Mesenchymal stem cell (in vitro differentiated cells and primary cell): ENCODE measurements around the gene PPP1R2C.

Experiments
- DNase-seq: peaks from one replicate; pipeline ENCODE4 v3.0.0-alpha.2; 2013
- H2AFZ ChIP-seq: one replicate; pipeline ENCODE4 v1.6.1; 2013; ENCODE audit warnings: low read depth, mild to moderate bottlenecking, control low read depth, inconsistent platforms, low read length, moderate library complexity
- H2AK5ac ChIP-seq: 2 replicates; pipeline ENCODE4 v1.6.1; 2013; ENCODE audit warnings: low read length, moderate library complexity, mild to moderate bottlenecking, inconsistent platforms; ENCODE audit not compliant: severe bottlenecking
- H2BK120ac ChIP-seq: one replicate; pipeline ENCODE4 v1.6.1; 2013; ENCODE audit warnings: low read depth, mild to moderate bottlenecking, inconsistent platforms, low read length, moderate library complexity
- H2BK12ac ChIP-seq, 2 experiments: one replicate each; pipeline ENCODE4 v1.6.1; 2013; ENCODE audit warnings: inconsistent platforms in 2 of 2, low read length in 2 of 2, mild to moderate bottlenecking in 2 of 2, moderate library complexity in 2 of 2, control low read depth in 1 of 2
- H2BK15ac ChIP-seq: one replicate; pipeline ENCODE4 v1.6.1; 2013; ENCODE audit warnings: mild to moderate bottlenecking, low read depth, inconsistent platforms; ENCODE audit not compliant: poor library complexity, severe bottlenecking
- H2BK5ac ChIP-seq: 2 replicates; pipeline ENCODE4 v1.6.1; 2013; ENCODE audit warnings: low read depth, mild to moderate bottlenecking, low read length, control low read depth, inconsistent platforms; ENCODE audit not compliant: poor library complexity, severe bottlenecking
- H3K14ac ChIP-seq, 2 experiments: one replicate each; pipeline ENCODE4 v1.6.1; 2013; ENCODE audit warnings: inconsistent platforms in 2 of 2, low read length in 2 of 2, control low read depth in 1 of 2, mild to moderate bottlenecking in 1 of 2, moderate library complexity in 1 of 2
- H3K18ac ChIP-seq, 2 experiments: one replicate each; pipeline ENCODE4 v1.6.1; 2013; ENCODE audit warnings: inconsistent platforms in 2 of 2, low read length in 2 of 2, control low read depth in 1 of 2, low read depth in 1 of 2, mild to moderate bottlenecking in 1 of 2
- H3K23ac ChIP-seq, 2 experiments: one replicate each; pipeline ENCODE4 v1.6.1; 2013; ENCODE audit warnings: inconsistent platforms in 2 of 2, low read length in 2 of 2, mild to moderate bottlenecking in 2 of 2, moderate library complexity in 2 of 2, control low read depth in 1 of 2
- H3K27ac ChIP-seq: 2 replicates; pipeline ENCODE4 v1.5.1; 2013; ENCODE audit warnings: mild to moderate bottlenecking, moderate library complexity, low read length, control low read depth, inconsistent platforms; ENCODE audit not compliant: poor library complexity, severe bottlenecking
- H3K27me3 ChIP-seq, 2 experiments: 2 replicates each; pipeline versions ENCODE4 v1.6.1 to v1.7.0; 2013; ENCODE audit warnings: low read length in 2 of 2, mild to moderate bottlenecking in 2 of 2, moderate library complexity in 2 of 2, control low read depth in 1 of 2, inconsistent platforms in 1 of 2; ENCODE audit not compliant: control insufficient read depth in 1 of 2, insufficient read depth in 1 of 2
- H3K36me3 ChIP-seq, 2 experiments: 2 replicates each; pipeline versions ENCODE4 v1.6.1 to v1.7.0; 2013; ENCODE audit warnings: low read length in 2 of 2, control low read depth in 1 of 2, inconsistent platforms in 1 of 2, low read depth in 1 of 2, mild to moderate bottlenecking in 1 of 2; ENCODE audit not compliant: insufficient read depth in 2 of 2, control insufficient read depth in 1 of 2
- H3K4ac ChIP-seq, 2 experiments: one replicate each; pipeline ENCODE4 v1.6.1; 2013; ENCODE audit warnings: inconsistent platforms in 2 of 2, low read length in 2 of 2, mild to moderate bottlenecking in 2 of 2, moderate library complexity in 2 of 2, control low read depth in 1 of 2, low read depth in 1 of 2
- H3K4me1 ChIP-seq: 2 replicates; pipeline ENCODE4 v1.6.1; 2013; ENCODE audit warnings: low read depth, low read length, control low read depth; ENCODE audit not compliant: control insufficient read depth, insufficient read depth
- H3K4me2 ChIP-seq: 2 replicates; pipeline ENCODE4 v1.6.1; 2013; ENCODE audit warnings: low read length, mild to moderate bottlenecking, inconsistent platforms; ENCODE audit not compliant: poor library complexity, severe bottlenecking
- H3K4me3 ChIP-seq, 2 experiments: 2 replicates each; pipeline versions ENCODE4 v1.5.1 to v1.7.0; 2013; ENCODE audit warnings: low read length in 2 of 2, mild to moderate bottlenecking in 2 of 2, control low read depth in 1 of 2, low read depth in 1 of 2; ENCODE audit not compliant: insufficient read depth in 1 of 2
- H3K79me1 ChIP-seq: replicated peaks from 2 replicates; pipeline ENCODE4 v1.6.1; 2013; ENCODE audit warnings: mild to moderate bottlenecking, control low read depth, low read length, inconsistent platforms; ENCODE audit not compliant: poor library complexity, severe bottlenecking
- H3K9ac ChIP-seq: 2 replicates; pipeline ENCODE4 v1.7.0; 2013; ENCODE audit warnings: mild to moderate bottlenecking, low read length, moderate library complexity
- H3K9me3 ChIP-seq: 2 replicates; pipeline ENCODE4 v1.7.0; 2013; ENCODE audit warnings: mild to moderate bottlenecking, low read length; ENCODE audit not compliant: control insufficient read depth
- H4K8ac ChIP-seq: one replicate; pipeline ENCODE4 v1.6.1; 2013; ENCODE audit warnings: inconsistent platforms, mild to moderate bottlenecking, low read length, moderate library complexity
- H4K91ac ChIP-seq: one replicate; pipeline ENCODE4 v1.6.1; 2013; ENCODE audit warnings: mild to moderate bottlenecking, low read length, inconsistent platforms
- WGBS: methylation state at CpG from one replicate; pipeline ENCODE4 v1.1.7; 2013; ENCODE audit warnings: mixed read lengths; 5-methylcytosine and 5-hydroxymethylcytosine counted together

The PPP1R2C gene

GRCh38 chrX:42804524-42804923, 26.6 kb upstream of the PPP1R2C start:
- Histone ChIP-seq H2BK15ac (no peak overlapping the region), H3K36me3 (no peaks in the 10 kb centered on the region), H3K4me2 (no peak overlapping the region), H3K4me1 (no peaks in the 10 kb centered on the region), H3K27ac (peak overlapping the region; percentile 45), H3K79me1 (no peaks in the 10 kb centered on the region), H3K4ac (no peak overlapping the region), H3K4me3 (no peak overlapping the region), H2BK5ac (no peak overlapping the region), H2BK120ac (no peak overlapping the region), H4K8ac (no peak overlapping the region), H3K9me3 (no peaks in the 10 kb centered on the region), H3K18ac (no peak overlapping the region), H3K27me3 (no peaks in the 10 kb centered on the region), H2AFZ (no peak overlapping the region), H2AK5ac (no peak overlapping the region), H3K9ac (no peak overlapping the region), H4K91ac (no peak overlapping the region), H3K23ac (no peak overlapping the region), H3K14ac (no peak overlapping the region), H2BK12ac (no peak overlapping the region)
- no peak for DNase-seq
- 78% methylated on average over 1 of the region's 2 CpGs for WGBS

DNA sequence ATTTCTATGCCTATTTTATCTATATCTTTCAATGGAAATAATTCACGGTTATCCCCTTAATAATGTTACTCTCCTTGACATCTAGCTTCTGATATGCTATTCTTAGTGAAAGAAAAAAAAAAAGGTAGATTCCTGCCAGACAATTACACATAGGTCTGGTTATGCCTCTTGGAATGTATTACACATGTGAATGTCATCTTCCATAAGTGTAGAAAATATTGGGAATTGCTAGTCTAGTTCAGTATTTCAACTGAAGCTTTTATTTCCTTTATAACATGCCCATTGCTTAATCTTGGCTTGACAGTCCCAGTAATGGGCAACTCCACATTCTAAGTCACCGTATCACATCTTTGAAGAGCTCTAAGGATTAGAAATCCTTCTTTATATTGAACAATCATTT, 25.4 kb upstream of the PPP1R2C start:
- Histone ChIP-seq H3K27me3 (no peaks in the 10 kb centered on the region), H2AFZ (no peak overlapping the region), H2BK12ac (no peak overlapping the region), H4K91ac (no peak overlapping the region), H3K14ac (no peak overlapping the region), H3K36me3 (no peaks in the 10 kb centered on the region), H2BK15ac (no peak overlapping the region), H4K8ac (no peak overlapping the region), H3K4me2 (no peak overlapping the region), H3K4me3 (no peak overlapping the region), H3K27ac (peak overlapping the region; percentile 67), H2BK5ac (no peak overlapping the region), H3K9me3 (no peaks in the 10 kb centered on the region), H2BK120ac (no peak overlapping the region), H3K18ac (no peak overlapping the region), H3K79me1 (no peaks in the 10 kb centered on the region), H2AK5ac (no peak overlapping the region), H3K4ac (no peak overlapping the region), H3K4me1 (no peaks in the 10 kb centered on the region), H3K9ac (no peak overlapping the region), H3K23ac (no peak overlapping the region)
- DNase-seq: no peak
- WGBS: no CpG with 5 or more reads among the region's 2 CpGs

- no peak overlapping the region for H3K18ac ChIP-seq
- DNase-seq: peak; percentile 29
- H2BK120ac ChIP-seq: no peak overlapping the region
- H2BK15ac ChIP-seq: no peak overlapping the region
- no peak overlapping the region for H2AK5ac ChIP-seq
- H3K9ac ChIP-seq: no peak overlapping the region
- H3K27ac ChIP-seq: no peak overlapping the region
- no peaks in the 10 kb centered on the region for H3K79me1 ChIP-seq
- H2BK12ac ChIP-seq: no peak overlapping the region
- no peak overlapping the region for H4K8ac ChIP-seq
- no peak overlapping the region for H2BK5ac ChIP-seq
- H3K36me3 ChIP-seq: no peaks in the 10 kb centered on the region
- no peak overlapping the region for H3K14ac ChIP-seq
- H4K91ac ChIP-seq: no peak overlapping the region
- no peak overlapping the region for H3K23ac ChIP-seq
- no peak overlapping the region for H3K4me2 ChIP-seq
- no peak overlapping the region for H2AFZ ChIP-seq
- no peak overlapping the region for H3K4me3 ChIP-seq
- 59% methylated on average over 2 of the region's 9 CpGs for WGBS
- H3K4ac ChIP-seq: no peak overlapping the region
- H3K27me3 ChIP-seq: no peaks in the 10 kb centered on the region
- no peaks in the 10 kb centered on the region for H3K9me3 ChIP-seq
- H3K4me1 ChIP-seq: no peaks in the 10 kb centered on the region
Measured at GRCh38 chrX:42797651-42798269, 19.8 kb upstream of the PPP1R2C start.

DNA sequence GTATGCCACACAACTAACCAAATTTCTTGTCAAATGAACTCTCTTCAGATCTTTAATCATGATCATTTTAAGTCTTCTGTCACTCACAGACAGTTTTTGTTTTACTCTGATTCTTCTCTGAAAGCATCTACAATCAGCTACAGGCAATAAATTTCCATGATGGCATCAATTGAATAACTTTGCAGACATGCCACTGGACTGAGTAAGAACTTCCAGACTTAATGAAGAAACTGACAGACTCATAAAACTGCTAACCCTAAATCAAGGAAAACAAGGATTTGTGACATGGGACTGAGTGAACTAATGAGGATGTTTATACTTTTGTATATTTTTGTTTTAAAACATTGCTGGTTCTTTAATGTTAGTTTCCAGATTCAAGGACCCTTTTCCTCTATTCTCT, 5.5 kb upstream of the PPP1R2C start:
- no peaks in the 10 kb centered on the region for H3K79me1 ChIP-seq
- no peak overlapping the region for H4K91ac ChIP-seq
- no peak overlapping the region for H4K8ac ChIP-seq
- no peak overlapping the region for H2AFZ ChIP-seq
- H3K23ac ChIP-seq: no peak overlapping the region
- H3K27me3 ChIP-seq: no peaks in the 10 kb centered on the region
- H3K4me3 ChIP-seq: no peak overlapping the region
- H3K9ac ChIP-seq: no peak overlapping the region
- H3K36me3 ChIP-seq: no peaks in the 10 kb centered on the region
- H3K18ac ChIP-seq: no peak overlapping the region
- H2BK15ac ChIP-seq: no peak overlapping the region
- H2AK5ac ChIP-seq: no peak overlapping the region
- H3K27ac ChIP-seq: no peak overlapping the region
- no peak overlapping the region for H3K14ac ChIP-seq
- peak; percentile 22 for DNase-seq
- no peak overlapping the region for H2BK12ac ChIP-seq
- no peak overlapping the region for H2BK120ac ChIP-seq
- no peak overlapping the region for H2BK5ac ChIP-seq
- H3K9me3 ChIP-seq: no peaks in the 10 kb centered on the region
- no peak overlapping the region for H3K4ac ChIP-seq
- no peaks in the 10 kb centered on the region for H3K4me1 ChIP-seq
- H3K4me2 ChIP-seq: no peak overlapping the region
